Gastroesophageal sphincter (tissue), 4 donors: ENCODE measurements around the gene ST8SIA4. TPM values are rescaled to one million over a fixed set of nuclear protein-coding genes. Genes with fewer than 3 reads are reported as not detected.

Source experiments
- ATAC-seq: fragments of 150-250 bp; one replicate; pipeline ENCODE4 v1.9.1; 2016; ENCODE audit warnings: mild to moderate bottlenecking, moderate library complexity
- H3K27ac ChIP-seq, 4 donors: fragments of 200-600 bp; sonication (generic) in 3 of 4; 1 replicate in 3 of 4; 2 replicates in 1 of 4; pipeline ENCODE4 v1.5.1; 2016 to 2019
- H3K27me3 ChIP-seq: fragments of 200-600 bp; sonication (generic); one replicate; pipeline ENCODE4 v1.5.1; 2019
- H3K36me3 ChIP-seq, 2 donors: fragments of 200-600 bp; sonication (generic); one replicate each; pipeline ENCODE4 v1.5.1; 2019; ENCODE audit warnings: control low read depth in 1 of 2
- H3K4me1 ChIP-seq, 3 donors: fragments of 200-600 bp; sonication (generic); 1 replicate in 2 of 3; 2 replicates in 1 of 3; pipeline ENCODE4 v1.5.1; 2016 to 2019; ENCODE audit warnings: control low read depth in 2 of 3
- H3K4me3 ChIP-seq, 2 donors: fragments of 200-600 bp; sonication (generic); one replicate each; pipeline ENCODE4 v1.5.1; 2019; ENCODE audit warnings: mild to moderate bottlenecking in 1 of 2, moderate library complexity in 1 of 2
- H3K9me3 ChIP-seq, 3 donors: fragments of 200-600 bp; sonication (generic); one replicate each; pipeline ENCODE4 v1.5.1; 2017 to 2019; ENCODE audit warnings: control low read depth in 2 of 3
- CTCF ChIP-seq, 4 experiments: fragments of 200-600 bp in 2 of 4; fragments of 450-650 bp in 2 of 4; sonication (generic) in 1 of 4; IDR thresholded peaks; one replicate each; pipeline ENCODE4 v1.5.1; 2017 to 2019; ENCODE audit warnings: antibody characterized with exemption in 4 of 4, mild to moderate bottlenecking in 2 of 4, moderate library complexity in 2 of 4
- EP300 ChIP-seq: sonication (generic); formaldehyde crosslinking; IDR thresholded peaks from one replicate; pipeline ENCODE4 v1.6.1; 2017; ENCODE audit warnings: antibody characterized with exemption, mild to moderate bottlenecking
- POLR2A ChIP-seq, 2 donors: fragments of 450-650 bp; IDR thresholded peaks; one replicate each; pipeline ENCODE4 v1.6.1; 2017; ENCODE audit warnings: antibody characterized with exemption in 2 of 2, mild to moderate bottlenecking in 2 of 2, moderate library complexity in 1 of 2
- POLR2AphosphoS5 ChIP-seq: sonication (generic); formaldehyde crosslinking; IDR thresholded peaks from one replicate; pipeline ENCODE4 v1.6.1; 2017; ENCODE audit warnings: antibody characterized with exemption
- WGBS, 2 donors: methylation state at CpG; one replicate each; pipeline ENCODE4 v1.1.5; 2018; ENCODE audit warnings: low coverage in 1 of 2; 5-methylcytosine and 5-hydroxymethylcytosine counted together
- total RNA-seq, 4 donors: library from RNA; depleted of rRNA; stranded (reverse); fragments of >200 nt; gene quantifications; one replicate each; pipeline ENCODE4 v1.1.0, GENCODE V29; 2016

ST8SIA4 gene
- total RNA-seq, 4 donors from 2014 or later, result 1.1 to 3.9 (median 2.9) TPM

GRCh38 chr5:100794844-100795243, 108.2 kb downstream of the ST8SIA4 start:
- Histone ChIP-seq H3K9me3 (peaks cover 0 to 5% (median 0%) of the 10 kb centered on the region in 3 donors), H3K4me3 (no peak overlapping the region), H3K36me3 (no peaks in the 10 kb centered on the region), H3K4me1 (no peaks in the 10 kb centered on the region), H3K27ac (no peak overlapping the region), H3K27me3 (no peaks in the 10 kb centered on the region)
- ATAC-seq, result no peak
- TF ChIP-seq CTCF (IDR thresholded peaks at IDR 0.05) (no peak), EP300 (no peak), POLR2A (IDR thresholded peaks at IDR 0.05) (no peak), POLR2AphosphoS5 (no peak)
- 92 to 100% methylated on average over 1 to 2 of the region's 4 CpGs for WGBS, 2 donors

GRCh38 chr5:100794218-100794617, 108.9 kb downstream of the ST8SIA4 start:
- H3K27me3 ChIP-seq, result no peaks in the 10 kb centered on the region
- no peak overlapping the region for H3K27ac ChIP-seq
- H3K4me1 ChIP-seq, result no peaks in the 10 kb centered on the region
- H3K4me3 ChIP-seq, result no peak overlapping the region
- TF ChIP-seq POLR2A (IDR thresholded peaks at IDR 0.05), result no peak
- TF ChIP-seq POLR2AphosphoS5, result no peak
- TF ChIP-seq CTCF (IDR thresholded peaks at IDR 0.05), result no peak
- peaks cover 0 to 5% (median 0%) of the 10 kb centered on the region in 3 donors for H3K9me3 ChIP-seq
- ATAC-seq, result no peak
- H3K36me3 ChIP-seq, result no peaks in the 10 kb centered on the region
- no CpG with 5 or more reads among the region's 3 CpGs for WGBS, 2 donors

GRCh38 chr5:100792781-100793180, 110.3 kb downstream of the ST8SIA4 start:
- no peaks in the 10 kb centered on the region for H3K36me3 ChIP-seq
- no peak overlapping the region for H3K27ac ChIP-seq
- no peaks in the 10 kb centered on the region for H3K4me1 ChIP-seq
- 46 to 59% methylated on average over 3 of the region's 3 CpGs for WGBS, 2 donors
- no peak for TF ChIP-seq POLR2AphosphoS5
- no peak for TF ChIP-seq POLR2A (IDR thresholded peaks at IDR 0.05)
- TF ChIP-seq EP300, result no peak
- no peak for TF ChIP-seq CTCF (IDR thresholded peaks at IDR 0.05)
- H3K9me3 ChIP-seq, result peaks cover 0 to 5% (median 0%) of the 10 kb centered on the region in 3 donors
- no peak for ATAC-seq
- H3K4me3 ChIP-seq, result no peak overlapping the region
- no peaks in the 10 kb centered on the region for H3K27me3 ChIP-seq

GRCh38 chr5:100791391-100791790, 111.7 kb downstream of the ST8SIA4 start:
- WGBS, 2 donors, result 77 to 84% methylated on average over 2 of the region's 2 CpGs
- no peak for ATAC-seq
- TF ChIP-seq EP300 (no peak), POLR2AphosphoS5 (no peak), CTCF (IDR thresholded peaks at IDR 0.05) (no peak), POLR2A (IDR thresholded peaks at IDR 0.05) (no peak)
- no peaks in the 10 kb centered on the region for H3K36me3 ChIP-seq
- H3K27me3 ChIP-seq, result no peaks in the 10 kb centered on the region
- H3K4me1 ChIP-seq, result no peaks in the 10 kb centered on the region
- H3K9me3 ChIP-seq, result peaks cover 0 to 5% (median 0%) of the 10 kb centered on the region in 3 donors
- H3K27ac ChIP-seq, result no peak overlapping the region
- no peak overlapping the region for H3K4me3 ChIP-seq

- TF ChIP-seq POLR2A (IDR thresholded peaks at IDR 0.05) (no peak), CTCF (IDR thresholded peaks at IDR 0.05) (no peak), EP300 (no peak), POLR2AphosphoS5 (no peak)
- Histone ChIP-seq H3K27ac (no peak overlapping the region), H3K4me1 (no peaks in the 10 kb centered on the region), H3K36me3 (no peaks in the 10 kb centered on the region), H3K9me3 (peaks cover 0 to 5% (median 0%) of the 10 kb centered on the region in 3 donors), H3K4me3 (no peak overlapping the region), H3K27me3 (no peaks in the 10 kb centered on the region)
- WGBS, 2 donors, result 69 to 79% methylated on average over 2 of the region's 2 CpGs
- ATAC-seq, result no peak
These were observed 112.1 kb downstream of the ST8SIA4 start for GRCh38 chr5:100790951-100791350.
